CD4-positive, alpha-beta T cell (primary cell): Measurements from ENCODE around the gene GRM4. TPM values are rescaled to one million over a fixed set of nuclear protein-coding genes. Genes with fewer than 3 reads are reported as not detected.

Experiments
- ATAC-seq: fragments of 200-7000 bp; cut with Tn5 transposase; one replicate; pipeline ENCODE4 v1.10.0; 2022; ENCODE audit warnings: mild to moderate bottlenecking; ENCODE audit not compliant: poor library complexity
- CTCF ChIA-PET: fragments of 350-600 bp; sonication (Branson Sonifier 250); formaldehyde crosslinking; loops from one replicate; lab custom pipeline; 2021; ENCODE audit warnings: antibody characterized with exemption, inconsistent platforms; lab: Charles Lee
- POLR2A ChIA-PET: fragments of 350-600 bp; sonication (Branson Sonifier 250); formaldehyde crosslinking; loops from one replicate; lab custom pipeline; 2021; ENCODE audit warnings: antibody characterized with exemption, inconsistent platforms; lab: Charles Lee
- DNase-seq, 14 experiments: peaks; one replicate each; pipeline ENCODE4 v3.0.0-alpha.2; 2013 to 2020; ENCODE audit warnings: mixed read lengths in 2 of 14
- H3K27ac ChIP-seq, 2 donors: one replicate each; pipeline versions ENCODE4 v1.5.1 to v1.7.0; 2013; ENCODE audit warnings: low read length in 2 of 2, low read depth in 1 of 2, mild to moderate bottlenecking in 1 of 2
- H3K27me3 ChIP-seq, 2 experiments: 1 replicate in 1 of 2; 2 replicates in 1 of 2; pipeline versions ENCODE4 v1.6.1 to v1.7.0; 2013; ENCODE audit warnings: low read length in 2 of 2, control low read depth in 1 of 2, mild to moderate bottlenecking in 1 of 2, moderate library complexity in 1 of 2; ENCODE audit not compliant: insufficient read depth in 2 of 2, control insufficient read depth in 1 of 2
- H3K36me3 ChIP-seq: one replicate; pipeline ENCODE4 v1.6.1; 2013; ENCODE audit warnings: low read length, control low read depth; ENCODE audit not compliant: insufficient read depth
- H3K4me1 ChIP-seq: one replicate; pipeline ENCODE4 v1.6.1; 2013; ENCODE audit warnings: low read length, control low read depth; ENCODE audit not compliant: insufficient read depth
- H3K4me3 ChIP-seq: one replicate; pipeline ENCODE4 v1.5.1; 2013; ENCODE audit warnings: mild to moderate bottlenecking, low read length, moderate library complexity
- H3K9me3 ChIP-seq, 2 experiments: 1 replicate in 1 of 2; 2 replicates in 1 of 2; pipeline versions ENCODE4 v1.6.1 to v1.7.0; 2013; ENCODE audit warnings: low read length in 2 of 2, mild to moderate bottlenecking in 2 of 2, control low read depth in 1 of 2, moderate library complexity in 1 of 2; ENCODE audit not compliant: control insufficient read depth in 1 of 2, insufficient read depth in 1 of 2
- H3K27ac Mint-ChIP-seq: one replicate; pipeline ENCODE4 v1.8.0; 2020; ENCODE audit warnings: mixed read lengths
- H3K27me3 Mint-ChIP-seq: one replicate; pipeline ENCODE4 v1.8.0; 2021; ENCODE audit warnings: mixed read lengths
- H3K36me3 Mint-ChIP-seq: one replicate; pipeline ENCODE4 v1.8.0; 2021; ENCODE audit warnings: low read depth, mixed read lengths
- H3K4me1 Mint-ChIP-seq: one replicate; pipeline ENCODE4 v1.8.0; 2021; ENCODE audit warnings: low read depth, mixed read lengths
- H3K4me3 Mint-ChIP-seq: one replicate; pipeline ENCODE4 v1.8.0; 2020; ENCODE audit warnings: mild to moderate bottlenecking, mixed read lengths
- H3K9me3 Mint-ChIP-seq: one replicate; pipeline ENCODE4 v1.8.0; 2020; ENCODE audit warnings: mixed read lengths
- intact Hi-C, 2 experiments: fragments of 100-400 bp; cut with DNase I in 1 of 2; cut with micrococcal nuclease in 1 of 2; formaldehyde crosslinking; loops; one replicate each; pipeline versions ENCODE4 v1.15.1 to v1.9.0; 2023 to 2025; cut with DNase I, micrococcal nuclease
- total RNA-seq, 174 experiments: library from RNA in 2 of 174; stranded (reverse) in 2 of 174; gene quantifications; one replicate each; pipeline ENCODE4 v1.2.3 and lab custom pipeline; 2021 to 2026
- TF ChIP-seq, protein P1 (sequence below): fragments of 200-600 bp; IDR thresholded peaks from one replicate; pipeline ENCODE4 v1.8.0; 2022; ENCODE audit warnings: antibody characterized with exemption, mild to moderate bottlenecking

The GRM4 gene
- total RNA-seq, 2 experiments from 2014 or later, result 0.08 TPM; not detected in 1

DNA sequence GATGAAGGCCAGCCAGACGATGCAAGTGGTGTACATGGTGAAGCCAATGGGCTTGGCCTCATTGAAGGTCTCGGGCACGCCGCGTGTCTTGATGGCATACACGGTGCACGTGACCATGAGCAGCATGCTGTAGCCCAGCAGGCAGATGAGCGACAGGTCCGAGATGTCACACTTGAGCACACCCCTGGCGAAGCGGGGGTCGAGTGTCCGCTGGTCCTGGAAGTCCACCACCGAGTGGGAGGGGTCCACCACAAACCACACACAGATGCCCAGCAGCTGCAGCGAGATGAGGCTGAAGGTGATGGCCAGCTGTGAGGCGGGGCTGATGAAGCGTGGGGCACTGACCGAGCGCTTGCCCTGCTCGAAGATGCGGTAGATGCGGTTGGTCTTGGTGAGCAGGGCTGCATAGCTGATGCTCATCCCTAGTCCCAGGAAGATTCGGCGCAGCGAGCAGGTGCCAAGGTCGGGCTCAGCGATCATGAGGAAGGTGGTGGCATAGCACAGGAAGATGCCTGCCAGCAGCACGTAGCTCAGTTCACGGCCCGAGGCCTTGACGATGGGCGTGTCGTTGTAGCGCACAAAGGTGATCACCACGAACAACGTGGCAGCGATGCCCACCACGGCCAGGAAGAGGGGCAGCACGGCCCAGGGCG is 110.1 kb downstream of the GRM4 start:
- CTCF ChIA-PET, result no interaction called here
- Mint-ChIP-seq H3K27me3 (no peaks in the 10 kb centered on the region), H3K4me3 (no peak overlapping the region), H3K4me1 (no peaks in the 10 kb centered on the region), H3K27ac (no peak overlapping the region), H3K36me3 (no peaks in the 10 kb centered on the region), H3K9me3 (no peaks in the 10 kb centered on the region)
- H3K4me3 ChIP-seq, result no peak overlapping the region
- POLR2A ChIA-PET, result no interaction called here
- H3K27me3 ChIP-seq, result no peaks in the 10 kb centered on the region
- H3K9me3 ChIP-seq, result no peaks in the 10 kb centered on the region
- H3K36me3 ChIP-seq, result no peaks in the 10 kb centered on the region
- TF ChIP-seq, protein P1, sequence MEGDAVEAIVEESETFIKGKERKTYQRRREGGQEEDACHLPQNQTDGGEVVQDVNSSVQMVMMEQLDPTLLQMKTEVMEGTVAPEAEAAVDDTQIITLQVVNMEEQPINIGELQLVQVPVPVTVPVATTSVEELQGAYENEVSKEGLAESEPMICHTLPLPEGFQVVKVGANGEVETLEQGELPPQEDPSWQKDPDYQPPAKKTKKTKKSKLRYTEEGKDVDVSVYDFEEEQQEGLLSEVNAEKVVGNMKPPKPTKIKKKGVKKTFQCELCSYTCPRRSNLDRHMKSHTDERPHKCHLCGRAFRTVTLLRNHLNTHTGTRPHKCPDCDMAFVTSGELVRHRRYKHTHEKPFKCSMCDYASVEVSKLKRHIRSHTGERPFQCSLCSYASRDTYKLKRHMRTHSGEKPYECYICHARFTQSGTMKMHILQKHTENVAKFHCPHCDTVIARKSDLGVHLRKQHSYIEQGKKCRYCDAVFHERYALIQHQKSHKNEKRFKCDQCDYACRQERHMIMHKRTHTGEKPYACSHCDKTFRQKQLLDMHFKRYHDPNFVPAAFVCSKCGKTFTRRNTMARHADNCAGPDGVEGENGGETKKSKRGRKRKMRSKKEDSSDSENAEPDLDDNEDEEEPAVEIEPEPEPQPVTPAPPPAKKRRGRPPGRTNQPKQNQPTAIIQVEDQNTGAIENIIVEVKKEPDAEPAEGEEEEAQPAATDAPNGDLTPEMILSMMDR, result no peak
- DNase-seq (no peak), ATAC-seq (no peak)
- H3K4me1 ChIP-seq, result no peaks in the 10 kb centered on the region
- intact Hi-C loops, result no loop called here
- H3K27ac ChIP-seq, result no peak overlapping the region

GRCh38 chr6:34035161-34035560 is 110.7 kb downstream of the GRM4 start:
- ChIA-PET POLR2A (no interaction called here), CTCF (no interaction called here)
- Mint-ChIP-seq H3K9me3 (no peaks in the 10 kb centered on the region), H3K27me3 (no peaks in the 10 kb centered on the region), H3K4me3 (no peak overlapping the region), H3K27ac (no peak overlapping the region), H3K4me1 (no peaks in the 10 kb centered on the region), H3K36me3 (no peaks in the 10 kb centered on the region)
- Histone ChIP-seq H3K27ac (no peak overlapping the region), H3K27me3 (no peaks in the 10 kb centered on the region), H3K4me3 (no peak overlapping the region), H3K4me1 (no peaks in the 10 kb centered on the region), H3K36me3 (no peaks in the 10 kb centered on the region), H3K9me3 (no peaks in the 10 kb centered on the region)
- TF ChIP-seq, protein P1, result no peak
- intact Hi-C loops, result no loop called here
- DNase-seq, result no peak
- ATAC-seq, result no peak

DNA sequence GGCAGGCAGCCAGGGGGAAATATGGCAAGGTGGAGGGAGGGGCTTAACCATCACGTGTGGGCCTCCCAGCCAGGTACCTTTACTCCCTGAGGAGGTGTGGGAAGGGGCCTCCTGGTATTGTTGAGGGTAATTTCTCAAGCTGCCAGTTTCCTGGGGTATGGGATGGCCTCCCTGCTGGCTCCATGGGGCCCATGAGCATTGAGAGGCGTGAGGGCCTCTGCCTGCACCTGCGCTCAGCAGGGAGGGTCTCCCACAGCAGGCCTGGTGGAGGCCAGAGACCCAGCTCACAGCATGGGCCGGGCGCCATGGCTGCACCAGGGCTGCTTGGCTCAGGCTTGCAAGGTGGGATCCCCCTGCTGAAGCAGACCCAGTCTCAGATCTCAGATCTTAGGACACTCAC is 113.0 kb downstream of the GRM4 start:
- ChIA-PET POLR2A (no interaction called here), CTCF (no interaction called here)
- no peak overlapping the region for H3K27ac ChIP-seq
- no peaks in the 10 kb centered on the region for H3K27me3 Mint-ChIP-seq
- no peaks in the 10 kb centered on the region for H3K9me3 Mint-ChIP-seq
- TF ChIP-seq, protein P1, result no peak
- H3K36me3 Mint-ChIP-seq, result no peaks in the 10 kb centered on the region
- no peak overlapping the region for H3K4me3 Mint-ChIP-seq
- no peak overlapping the region for H3K27ac Mint-ChIP-seq
- H3K9me3 ChIP-seq, result no peaks in the 10 kb centered on the region
- H3K4me1 Mint-ChIP-seq, result no peaks in the 10 kb centered on the region
- H3K4me3 ChIP-seq, result no peak overlapping the region
- ATAC-seq, result no peak
- DNase-seq, result no peak
- H3K4me1 ChIP-seq, result no peaks in the 10 kb centered on the region
- H3K36me3 ChIP-seq, result no peaks in the 10 kb centered on the region
- H3K27me3 ChIP-seq, result no peaks in the 10 kb centered on the region
- intact Hi-C loops, result no loop called here
